GM08714 (cell line): ENCODE data around the gene RNF17.
A peak's percentile ranks its signal among the peaks of the same experiment; 100 is the strongest.

Experiments used
- H3K4me3 ChIP-seq: fragments of 200-500 bp; sonication (Bioruptor generic); 2 replicates; pipeline ENCODE4 v1.5.1; 2014; ENCODE audit warnings: mild to moderate bottlenecking, low read length, inconsistent platforms
- ZNF274 ChIP-seq: IDR thresholded peaks from 2 replicates; pipeline ENCODE4 v1.6.1; 2012; ENCODE audit warnings: mild to moderate bottlenecking, low read depth, low read length

RNF17 gene

GRCh38 chr13:24891476-24892108 lies 127.6 kb downstream of the RNF17 start:
- TF ChIP-seq ZNF274 = no peak
- no peak overlapping the region for H3K4me3 ChIP-seq

- TF ChIP-seq ZNF274 = no peak
- H3K4me3 ChIP-seq = no peak overlapping the region
Measured at GRCh38 chr13:24892829-24893228, 128.9 kb downstream of the RNF17 start.

GRCh38 chr13:24893863-24894262 lies 129.9 kb downstream of the RNF17 start:
- no peak for TF ChIP-seq ZNF274
- no peak overlapping the region for H3K4me3 ChIP-seq

- no peak for TF ChIP-seq ZNF274
- no peak overlapping the region for H3K4me3 ChIP-seq
Measured at GRCh38 chr13:24894277-24894971, 130.5 kb downstream of the RNF17 start.

- no peak for TF ChIP-seq ZNF274
- no peak overlapping the region for H3K4me3 ChIP-seq
Measured at GRCh38 chr13:24894972-24895300, 131.0 kb downstream of the RNF17 start.

GRCh38 chr13:24896061-24896460 lies 132.1 kb downstream of the RNF17 start:
- TF ChIP-seq ZNF274 = no peak
- H3K4me3 ChIP-seq = no peak overlapping the region

- no peak for TF ChIP-seq ZNF274
- H3K4me3 ChIP-seq = no peak overlapping the region
Measured at GRCh38 chr13:24897293-24897692, 133.3 kb downstream of the RNF17 start.

GRCh38 chr13:24899601-24900000 lies 135.6 kb downstream of the RNF17 start:
- no peak for TF ChIP-seq ZNF274
- H3K4me3 ChIP-seq = no peak overlapping the region

GRCh38 chr13:24900507-24900906 lies 136.5 kb downstream of the RNF17 start:
- H3K4me3 ChIP-seq = no peak overlapping the region
- TF ChIP-seq ZNF274 = no peak

- TF ChIP-seq ZNF274 = no peak
- H3K4me3 ChIP-seq = no peak overlapping the region
Measured at GRCh38 chr13:24905242-24905641, 141.3 kb downstream of the RNF17 start.

- no peak for TF ChIP-seq ZNF274
- H3K4me3 ChIP-seq = no peak overlapping the region
Measured at GRCh38 chr13:24906268-24906667, 142.3 kb downstream of the RNF17 start.

- no peak for TF ChIP-seq ZNF274
Measured at GRCh38 chr13:24910502-24911132, 146.6 kb downstream of the RNF17 start.

GRCh38 chr13:24911133-24911908 lies 147.4 kb downstream of the RNF17 start:
- no peak for TF ChIP-seq ZNF274
- H3K4me3 ChIP-seq = no peak overlapping the region

More at GRCh38 chr13:24910502-24911132, 146.6 kb downstream of the RNF17 start:
- H3K4me3 ChIP-seq = no peak overlapping the region

- no peak overlapping the region for H3K4me3 ChIP-seq
- no peak for TF ChIP-seq ZNF274
Measured at GRCh38 chr13:24916464-24916863, 152.5 kb downstream of the RNF17 start.

GRCh38 chr13:24921003-24921402 lies 157.0 kb downstream of the RNF17 start:
- TF ChIP-seq ZNF274 = no peak
- peak overlapping the region; percentile 20; the same call in 1 of the 2 replicates for H3K4me3 ChIP-seq

- no peak for TF ChIP-seq ZNF274
- peak overlapping the region; percentile 84 for H3K4me3 ChIP-seq
Measured at GRCh38 chr13:24921881-24922280, 157.9 kb downstream of the RNF17 start.
